Muscle of leg (tissue), 11 donors: ENCODE data around the gene CTDSPL. TPM values are rescaled to one million over a fixed set of nuclear protein-coding genes. Genes with fewer than 3 reads are reported as not detected.
A peak's percentile ranks its signal among the peaks of the same experiment; 100 is the strongest.

Experiments
- DNase-seq: peaks from one replicate; pipeline ENCODE4 v3.0.0; 2013
- H3K27ac ChIP-seq: one replicate; pipeline ENCODE4 v1.5.1; 2013; ENCODE audit warnings: mild to moderate bottlenecking, low read length, control low read depth
- H3K27me3 ChIP-seq: one replicate; pipeline ENCODE4 v1.6.1; 2013; ENCODE audit warnings: low read length; ENCODE audit not compliant: control insufficient read depth, insufficient read depth
- H3K36me3 ChIP-seq: one replicate; pipeline ENCODE4 v1.6.1; 2013; ENCODE audit warnings: low read length; ENCODE audit not compliant: control insufficient read depth, insufficient read depth
- H3K4me1 ChIP-seq: one replicate; pipeline ENCODE4 v1.6.1; 2013; ENCODE audit warnings: low read length; ENCODE audit not compliant: control insufficient read depth, insufficient read depth
- H3K4me3 ChIP-seq: one replicate; pipeline ENCODE4 v1.5.1; 2013; ENCODE audit warnings: low read length, control low read depth
- H3K9me3 ChIP-seq: replicated peaks from 2 replicates; pipeline ENCODE4 v1.6.1; 2013; ENCODE audit warnings: low read depth, low read length; ENCODE audit not compliant: control insufficient read depth
- WGBS: methylation state at CpG from one replicate; pipeline ENCODE4 v1.1.5; 2013; ENCODE audit warnings: missing lambda C conversion rate; ENCODE audit not compliant: insufficient coverage; 5-methylcytosine and 5-hydroxymethylcytosine counted together
- polyA plus RNA-seq, 8 donors: library from polyadenylated mRNA; unstranded; fragments of 120-200 nt; gene quantifications; one replicate each; pipeline versions ENCODE4 v1.2.1 to v1.2.3, GENCODE V29; 2013; ENCODE audit warnings: inconsistent platforms in 1 of 8, low replicate concordance in 1 of 8; ENCODE audit not compliant: insufficient read length in 8 of 8, insufficient read depth in 1 of 8
- total RNA-seq: library from RNA; stranded (reverse); fragments of 120-200 nt; gene quantifications from one replicate; pipeline ENCODE4 v1.2.4, GENCODE V29; 2013

CTDSPL gene
- total and polyA plus RNA-seq, 9 donors, result 29.9 to 41.8 (median 38.0) TPM

DNA sequence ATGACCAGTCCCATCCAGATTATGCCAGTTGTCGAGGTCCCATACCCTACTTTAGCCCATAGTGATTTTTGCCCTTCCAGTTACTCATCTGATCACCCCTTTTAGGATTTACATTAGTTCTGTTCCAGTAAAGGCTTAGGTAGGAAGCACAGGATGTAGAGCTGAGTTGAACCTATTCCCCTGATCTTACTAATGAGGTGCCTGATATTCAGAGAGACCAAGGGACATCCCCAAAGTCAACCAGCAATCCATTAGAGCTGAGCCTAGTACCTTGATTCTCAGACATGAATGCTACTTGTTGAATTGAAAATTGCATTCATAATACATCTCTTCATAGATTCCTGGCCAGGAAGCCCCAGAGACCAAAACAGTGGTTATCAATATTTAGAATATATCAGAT is 24.7 kb downstream of the CTDSPL start:
- no peaks in the 10 kb centered on the region for H3K36me3 ChIP-seq
- no peak overlapping the region for H3K4me3 ChIP-seq
- H3K4me1 ChIP-seq, result peaks cover 12% of the 10 kb centered on the region
- no peak overlapping the region for H3K27ac ChIP-seq
- DNase-seq, result no peak
- WGBS, result no CpG with 5 or more reads among the region's 1 CpG
- H3K27me3 ChIP-seq, result no peaks in the 10 kb centered on the region
- H3K9me3 ChIP-seq, result no peaks in the 10 kb centered on the region

GRCh38 chr3:37887062-37887461 is 25.4 kb downstream of the CTDSPL start:
- Histone ChIP-seq H3K27me3 (no peaks in the 10 kb centered on the region), H3K27ac (no peak overlapping the region), H3K36me3 (no peaks in the 10 kb centered on the region), H3K4me3 (no peak overlapping the region), H3K4me1 (peaks cover 12% of the 10 kb centered on the region), H3K9me3 (no peaks in the 10 kb centered on the region)
- DNase-seq, result no peak
- WGBS, result 78% methylated on average over 1 of the region's 3 CpGs

DNA sequence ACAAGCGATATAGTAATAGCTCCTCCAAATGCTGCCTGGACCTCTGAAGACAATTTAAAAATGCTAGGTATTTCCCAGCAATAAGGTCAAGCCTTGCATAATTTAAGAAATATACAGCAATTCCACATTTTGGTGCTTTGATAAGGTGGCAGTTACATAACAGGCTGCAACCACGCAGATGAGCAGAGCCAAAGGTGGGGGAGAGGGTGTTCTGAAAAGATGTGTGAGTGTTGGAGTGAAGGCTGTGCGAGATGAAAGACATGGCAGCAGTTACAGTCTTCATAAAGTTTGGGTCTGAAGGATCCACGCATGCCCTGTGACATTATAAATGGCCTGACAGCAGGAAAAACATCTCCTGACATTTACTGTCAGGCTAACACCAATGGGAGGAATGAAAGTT is 26.1 kb downstream of the CTDSPL start:
- Histone ChIP-seq H3K27me3 (no peaks in the 10 kb centered on the region), H3K4me1 (peaks cover 14% of the 10 kb centered on the region), H3K9me3 (no peaks in the 10 kb centered on the region), H3K27ac (no peak overlapping the region), H3K36me3 (no peaks in the 10 kb centered on the region), H3K4me3 (no peak overlapping the region)
- 71% methylated on average over 2 of the region's 4 CpGs for WGBS
- DNase-seq, result no peak

DNA sequence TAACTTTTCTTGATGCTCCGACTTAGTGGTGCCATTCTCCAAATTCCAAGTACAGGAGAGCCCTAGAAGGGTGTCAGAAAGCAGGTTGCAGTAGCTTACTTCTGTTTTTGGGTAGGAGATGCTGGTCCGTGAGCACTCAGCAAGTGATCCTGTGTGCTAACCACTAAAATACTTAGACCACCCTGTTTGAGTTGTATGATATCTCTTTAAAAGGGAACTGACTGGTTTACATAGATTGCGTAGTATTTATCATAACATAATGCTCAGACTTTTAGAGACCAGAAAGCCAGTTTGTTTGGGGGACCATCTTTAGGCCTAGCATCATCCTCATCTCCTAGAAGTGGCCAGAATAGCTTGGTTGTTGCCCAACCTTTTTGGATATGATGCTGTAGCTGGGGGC is 26.7 kb downstream of the CTDSPL start:
- no peak for DNase-seq
- no peak overlapping the region for H3K27ac ChIP-seq
- no peaks in the 10 kb centered on the region for H3K36me3 ChIP-seq
- H3K4me1 ChIP-seq, result peaks cover 17% of the 10 kb centered on the region
- no peaks in the 10 kb centered on the region for H3K27me3 ChIP-seq
- no peaks in the 10 kb centered on the region for H3K9me3 ChIP-seq
- no CpG with 5 or more reads among the region's 3 CpGs for WGBS
- no peak overlapping the region for H3K4me3 ChIP-seq

- no peaks in the 10 kb centered on the region for H3K36me3 ChIP-seq
- H3K27me3 ChIP-seq, result no peaks in the 10 kb centered on the region
- DNase-seq, result peak; percentile 43
- H3K4me3 ChIP-seq, result no peak overlapping the region
- peak overlapping the region; percentile 53 for H3K27ac ChIP-seq
- peaks cover 17% of the 10 kb centered on the region for H3K4me1 ChIP-seq
- no peaks in the 10 kb centered on the region for H3K9me3 ChIP-seq
- WGBS, result no CpG with 5 or more reads among the region's 5 CpGs
Measured at GRCh38 chr3:37890522-37890921, 28.8 kb downstream of the CTDSPL start.

- Histone ChIP-seq H3K4me3 (no peak overlapping the region), H3K27ac (peak overlapping the region; percentile 53), H3K27me3 (no peaks in the 10 kb centered on the region), H3K4me1 (peaks cover 13% of the 10 kb centered on the region), H3K36me3 (no peaks in the 10 kb centered on the region), H3K9me3 (no peaks in the 10 kb centered on the region)
- DNase-seq, result peak; percentile 78
- 0% methylated on average over 1 of the region's 3 CpGs for WGBS
Measured at GRCh38 chr3:37891227-37891626, 29.5 kb downstream of the CTDSPL start.

DNA sequence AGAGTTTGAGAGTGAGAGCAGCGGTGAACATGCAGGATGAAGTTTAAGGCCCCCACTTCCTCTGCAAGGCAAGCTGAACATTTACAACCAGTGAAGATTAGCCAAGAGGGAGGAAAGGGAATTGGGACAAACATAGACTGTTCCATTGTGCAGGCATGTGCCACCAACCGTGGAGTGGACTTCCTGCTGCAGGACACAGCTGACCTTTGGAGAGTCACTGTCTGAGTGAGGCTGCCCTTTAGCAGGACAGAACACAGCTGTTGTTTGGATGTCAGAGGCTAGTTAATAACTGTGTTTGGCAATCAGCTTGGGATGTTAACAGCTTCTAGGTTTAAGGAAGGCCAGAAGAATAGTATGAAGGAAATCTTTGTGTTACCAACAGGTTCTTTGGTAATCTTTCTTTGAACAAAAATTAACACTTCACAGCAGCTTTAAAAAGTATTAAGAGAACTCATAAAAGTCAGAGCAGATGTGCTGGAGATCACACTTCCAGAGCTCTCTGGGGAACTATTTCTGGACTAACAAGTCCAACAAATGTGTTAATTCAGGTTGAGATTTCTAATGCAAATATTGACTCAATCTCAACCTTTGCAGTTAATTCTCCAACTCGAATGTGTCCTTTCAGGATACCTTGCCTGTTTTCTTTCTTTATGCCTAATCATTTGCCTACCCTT is 31.4 kb downstream of the CTDSPL start:
- H3K27me3 ChIP-seq, result no peaks in the 10 kb centered on the region
- peak; percentile 76 for DNase-seq
- H3K9me3 ChIP-seq, result no peaks in the 10 kb centered on the region
- H3K4me1 ChIP-seq, result peaks cover 11% of the 10 kb centered on the region
- 10% methylated on average over 1 of the region's 3 CpGs for WGBS
- H3K27ac ChIP-seq, result peak overlapping the region; percentile 29
- H3K36me3 ChIP-seq, result no peaks in the 10 kb centered on the region
- no peak overlapping the region for H3K4me3 ChIP-seq

GRCh38 chr3:37896827-37897226 is 35.1 kb downstream of the CTDSPL start:
- H3K27ac ChIP-seq, result no peak overlapping the region
- no peak for DNase-seq

GRCh38 chr3:37897763-37898162 is 36.1 kb downstream of the CTDSPL start:
- Histone ChIP-seq H3K9me3 (no peaks in the 10 kb centered on the region), H3K4me1 (peaks cover 8% of the 10 kb centered on the region), H3K27me3 (no peaks in the 10 kb centered on the region), H3K4me3 (no peak overlapping the region), H3K27ac (no peak overlapping the region), H3K36me3 (peaks cover 11% of the 10 kb centered on the region)
- DNase-seq, result no peak
- 83% methylated on average over 2 of the region's 6 CpGs for WGBS

More at GRCh38 chr3:37896827-37897226, 35.1 kb downstream of the CTDSPL start:
- no peak overlapping the region for H3K4me3 ChIP-seq
- WGBS, result 60% methylated on average over 1 of the region's 2 CpGs
- H3K9me3 ChIP-seq, result no peaks in the 10 kb centered on the region
- H3K4me1 ChIP-seq, result peaks cover 6% of the 10 kb centered on the region
- H3K36me3 ChIP-seq, result peaks cover 6% of the 10 kb centered on the region
- no peaks in the 10 kb centered on the region for H3K27me3 ChIP-seq

DNA sequence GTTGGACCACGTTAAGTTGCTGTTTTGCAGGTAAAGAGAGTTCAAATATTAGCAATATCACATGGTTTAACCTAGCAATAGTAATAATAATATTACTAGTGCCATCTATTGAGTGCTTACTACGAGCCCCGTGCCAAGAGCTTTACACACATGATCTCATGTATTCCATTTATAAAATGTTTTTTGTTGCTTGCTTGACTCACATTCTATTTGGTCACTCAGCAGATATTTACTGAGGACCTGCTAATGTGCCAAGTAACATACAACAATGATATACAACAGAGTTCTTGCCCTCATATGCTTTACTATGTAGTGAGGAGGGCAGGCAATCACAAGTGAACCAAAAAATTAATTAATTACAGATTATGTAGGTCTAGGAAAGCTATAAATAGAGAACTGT is 36.7 kb downstream of the CTDSPL start:
- peaks cover 11% of the 10 kb centered on the region for H3K36me3 ChIP-seq
- WGBS, result no CpG with 5 or more reads among the region's 3 CpGs
- H3K27me3 ChIP-seq, result no peaks in the 10 kb centered on the region
- H3K4me3 ChIP-seq, result no peak overlapping the region
- H3K27ac ChIP-seq, result no peak overlapping the region
- H3K9me3 ChIP-seq, result no peaks in the 10 kb centered on the region
- peaks cover 10% of the 10 kb centered on the region for H3K4me1 ChIP-seq
- DNase-seq, result no peak
